Fibroblast of skin of scalp (primary cell): Measurements from ENCODE around the gene CCDC138.

ENCODE experiments used
- DNase-seq: peaks from one replicate; pipeline ENCODE4 v3.0.0-alpha.2; 2013

Gene CCDC138

DNA sequence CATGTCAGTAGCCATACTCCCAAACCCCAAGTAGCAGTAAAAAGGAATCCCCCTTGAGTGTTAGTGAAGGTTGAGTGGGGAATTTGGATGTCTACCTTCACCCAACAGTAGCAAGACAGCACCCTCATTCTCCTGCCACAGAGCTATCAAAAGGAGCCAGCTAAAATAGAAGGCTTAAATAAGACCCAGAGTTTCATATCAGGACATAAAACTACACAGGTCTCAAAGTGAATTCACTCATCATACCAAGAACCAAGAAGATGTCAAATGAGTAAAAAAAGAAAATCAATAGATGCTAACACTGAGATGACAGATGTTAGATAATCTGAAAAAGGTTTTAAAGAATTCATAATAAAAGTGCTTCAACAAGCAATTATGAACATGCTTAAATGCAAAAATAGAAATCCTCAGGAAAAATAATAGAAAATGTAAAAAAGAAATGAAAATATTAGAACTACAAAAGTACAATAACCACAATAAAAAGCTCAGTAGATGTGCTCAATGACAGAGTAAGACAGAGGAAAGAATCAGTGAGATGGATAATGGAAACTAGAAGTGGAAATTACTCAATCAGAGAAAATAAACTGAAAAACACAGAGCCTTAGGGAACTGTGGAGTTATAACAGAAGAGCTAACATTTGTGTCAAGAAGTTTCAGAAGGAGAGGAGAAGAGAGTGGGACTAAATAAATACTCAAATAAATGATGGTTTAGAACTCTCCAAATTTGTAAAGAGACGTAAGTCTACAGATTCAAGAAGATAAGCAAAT, 111.9 kb downstream of the CCDC138 start:
- DNase-seq, result no peak

DNA sequence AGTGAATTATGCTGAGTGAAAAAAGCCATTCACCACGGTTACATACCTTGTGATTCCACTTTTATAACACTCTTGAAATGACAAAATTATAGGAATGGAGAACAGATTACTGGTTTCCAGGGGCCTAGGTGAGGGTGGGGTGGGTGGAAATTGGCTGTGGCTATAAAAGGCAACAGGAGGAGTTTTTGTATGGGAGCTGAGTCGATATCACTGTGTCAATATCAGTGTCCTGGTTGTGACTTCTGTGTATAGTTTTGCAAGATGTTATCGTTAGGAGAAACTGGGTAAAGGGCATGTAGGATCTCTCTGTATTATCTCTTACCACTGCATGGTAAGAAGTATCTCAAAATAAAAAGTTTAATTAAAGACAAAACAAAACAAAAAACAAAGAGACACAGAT, 118.1 kb downstream of the CCDC138 start:
- no peak for DNase-seq

DNA sequence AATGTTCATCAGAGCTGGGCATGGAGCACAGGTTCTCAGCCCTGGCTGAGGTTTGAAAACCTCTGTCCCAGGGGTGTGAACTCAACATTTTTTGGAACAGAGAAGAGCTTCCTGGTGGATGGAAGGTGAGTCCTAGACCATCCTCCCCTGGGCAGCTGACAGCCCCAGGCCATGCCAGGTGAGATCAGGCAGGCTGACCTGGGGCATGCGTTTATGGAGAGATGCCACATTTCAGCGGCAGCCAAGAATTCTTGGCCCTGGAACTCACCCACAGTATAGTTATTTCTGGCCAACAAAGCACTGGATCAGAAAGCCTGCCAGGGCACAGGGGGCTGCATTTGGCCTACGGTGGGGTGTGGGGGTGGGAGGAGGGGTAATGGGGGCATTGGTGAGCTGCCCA, 118.6 kb downstream of the CCDC138 start:
- no peak for DNase-seq

DNA sequence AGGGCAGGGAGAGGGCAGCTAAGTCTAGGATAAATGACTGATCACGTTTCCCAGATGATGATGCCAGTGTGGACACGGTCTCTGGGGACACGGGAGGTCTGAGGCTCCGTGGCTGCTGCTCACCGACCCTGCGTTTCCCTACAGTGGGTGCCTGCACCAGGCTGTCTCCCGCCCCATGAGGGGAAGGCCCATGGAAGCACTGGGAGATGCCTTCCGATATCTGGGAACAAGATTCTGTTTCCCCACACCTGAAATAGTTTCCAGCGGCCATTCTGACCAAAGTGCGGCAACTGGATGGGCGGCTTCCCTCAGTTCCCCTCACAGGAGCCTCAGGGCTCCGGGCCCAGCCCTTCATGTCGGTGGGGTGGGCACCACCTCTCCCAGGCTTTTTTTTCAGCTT, 119.3 kb downstream of the CCDC138 start:
- no peak for DNase-seq

DNA sequence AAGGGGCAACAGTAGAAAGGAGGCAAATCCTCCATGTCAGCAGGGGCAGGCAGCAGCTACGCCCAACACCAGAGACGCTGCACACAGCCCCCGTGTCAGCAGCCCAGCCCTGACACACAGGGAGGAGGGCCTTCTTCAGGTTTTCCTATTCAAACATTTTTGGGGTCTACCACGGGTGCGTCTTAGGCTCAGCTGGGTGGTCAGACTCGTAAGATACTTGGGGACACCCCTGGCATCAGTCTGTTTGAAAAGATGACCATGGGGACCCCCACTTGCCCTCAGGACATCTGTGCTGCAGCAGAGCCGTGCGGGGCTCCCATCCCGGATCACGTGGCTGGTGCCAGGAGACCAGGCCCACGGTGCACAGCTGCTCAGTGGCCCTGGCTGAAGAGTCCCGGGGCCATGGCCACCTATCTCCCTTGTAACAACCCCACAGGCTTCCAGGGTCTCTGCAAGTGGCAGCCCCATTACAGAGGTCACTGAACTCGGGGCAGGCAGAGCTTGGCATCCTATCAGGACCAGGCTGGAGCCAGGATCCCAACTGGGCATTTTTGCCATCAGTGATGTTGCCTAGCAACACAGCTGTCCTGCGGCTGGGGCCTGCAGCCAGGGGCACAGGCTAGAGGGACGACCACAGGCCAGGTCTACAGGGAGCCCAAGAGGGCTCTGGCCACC, 120.0 kb downstream of the CCDC138 start:
- DNase-seq, result no peak

DNA sequence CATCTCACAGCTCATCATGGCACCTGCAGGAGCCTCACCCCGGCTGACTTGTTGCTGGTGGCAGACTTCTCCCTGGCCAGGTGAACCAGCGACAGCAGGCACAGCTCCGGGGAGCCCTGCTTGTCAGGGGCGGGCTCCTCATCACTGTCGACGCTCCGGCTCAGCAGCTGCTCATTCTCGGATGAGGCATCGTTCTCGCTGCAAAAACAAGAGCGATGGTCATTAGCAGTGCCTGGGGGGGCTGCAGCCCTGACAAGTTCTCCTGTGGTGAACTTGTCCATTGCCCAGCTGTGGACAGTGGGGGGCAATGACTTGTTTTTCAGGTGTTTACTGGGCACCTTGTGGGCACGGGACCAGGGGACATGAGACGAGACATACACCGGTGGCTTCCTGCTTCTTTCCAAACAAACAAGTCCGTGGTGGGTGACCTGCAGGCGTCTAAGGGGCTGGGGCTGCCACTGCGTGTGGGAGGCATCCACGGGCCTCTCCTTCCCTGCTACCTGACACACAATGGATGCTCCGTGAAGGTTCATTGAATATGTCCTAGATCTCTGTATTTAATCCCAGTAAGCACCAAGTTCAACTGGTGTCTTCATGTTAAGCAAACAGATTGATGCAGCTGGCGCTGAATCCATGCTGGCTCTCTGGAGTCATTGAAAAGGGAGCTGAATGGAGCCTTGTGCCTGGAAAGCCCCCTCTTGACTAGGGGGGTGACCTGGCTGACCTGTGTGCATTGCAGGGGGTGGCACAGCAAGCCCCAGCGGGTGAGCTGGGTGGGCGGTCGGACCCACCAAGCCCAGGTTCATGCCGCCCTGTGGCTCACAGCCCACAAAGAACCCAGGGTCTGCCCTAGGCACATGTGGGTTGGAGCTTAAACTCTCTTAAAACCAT, 121.5 kb downstream of the CCDC138 start:
- no peak for DNase-seq

DNA sequence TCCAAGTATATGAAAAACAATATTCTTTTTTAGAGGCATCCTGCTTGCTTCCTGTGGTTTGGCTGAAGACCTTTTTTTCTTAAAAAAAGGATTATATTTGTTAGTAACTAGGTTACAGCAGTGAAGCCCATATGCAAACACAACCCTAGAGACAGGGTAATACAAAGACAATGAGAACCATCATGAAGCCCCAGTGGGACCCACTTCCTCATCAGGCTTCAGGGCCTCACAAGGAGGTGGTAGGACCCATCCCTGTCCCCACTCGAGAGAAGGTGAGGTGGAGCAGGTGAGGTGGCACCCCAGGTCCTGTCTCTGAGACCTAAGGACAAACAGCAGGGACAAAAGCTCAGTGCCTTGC, 122.1 kb downstream of the CCDC138 start:
- no peak for DNase-seq

DNA sequence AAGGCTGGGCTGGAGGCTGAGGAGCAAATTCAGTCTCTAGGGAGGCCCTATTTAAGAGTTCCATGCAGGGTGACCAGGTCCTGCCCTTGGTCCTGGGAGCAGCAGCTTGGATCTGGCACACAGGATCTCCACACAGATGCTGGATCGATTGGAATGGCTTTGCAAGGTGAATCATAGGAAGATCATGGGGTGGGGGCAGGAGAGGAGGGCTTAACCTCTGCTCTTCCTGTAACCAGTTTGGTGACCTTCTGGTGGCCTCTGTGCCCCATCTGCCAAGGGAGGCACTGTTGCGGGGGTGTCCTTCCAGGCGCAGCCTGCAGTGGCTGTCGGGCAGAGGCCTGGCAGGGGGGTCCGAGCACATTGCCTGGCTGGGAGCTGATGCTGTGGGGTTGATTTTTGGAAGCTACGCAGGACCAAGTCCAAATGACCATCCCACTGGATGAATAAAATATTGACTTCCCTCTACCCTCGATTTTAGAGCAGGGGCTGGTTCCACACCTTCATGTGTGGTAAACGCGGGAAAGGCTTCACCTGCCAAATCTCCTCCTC, 122.8 kb downstream of the CCDC138 start:
- DNase-seq, result no peak

DNA sequence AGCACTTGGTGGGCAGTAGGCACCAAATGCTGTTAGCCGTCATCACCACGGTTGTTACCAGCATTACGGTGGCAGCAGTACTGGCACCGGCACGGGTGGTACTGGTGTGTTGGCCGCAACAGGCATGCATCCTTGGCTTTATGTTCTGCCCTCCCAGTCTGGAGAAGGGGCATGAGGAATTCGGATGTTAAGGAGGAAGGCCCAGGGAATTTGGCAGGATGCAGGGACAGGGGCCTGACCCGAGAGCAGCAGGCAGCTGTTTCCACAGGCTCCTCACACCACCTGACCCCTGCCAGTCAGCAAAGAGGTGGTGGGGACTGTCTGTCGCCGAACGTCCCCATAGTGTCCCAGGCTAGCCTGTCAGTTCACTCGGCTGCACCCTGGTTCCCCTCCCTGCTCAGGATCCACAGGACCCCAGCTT, 123.5 kb downstream of the CCDC138 start:
- no peak for DNase-seq

DNA sequence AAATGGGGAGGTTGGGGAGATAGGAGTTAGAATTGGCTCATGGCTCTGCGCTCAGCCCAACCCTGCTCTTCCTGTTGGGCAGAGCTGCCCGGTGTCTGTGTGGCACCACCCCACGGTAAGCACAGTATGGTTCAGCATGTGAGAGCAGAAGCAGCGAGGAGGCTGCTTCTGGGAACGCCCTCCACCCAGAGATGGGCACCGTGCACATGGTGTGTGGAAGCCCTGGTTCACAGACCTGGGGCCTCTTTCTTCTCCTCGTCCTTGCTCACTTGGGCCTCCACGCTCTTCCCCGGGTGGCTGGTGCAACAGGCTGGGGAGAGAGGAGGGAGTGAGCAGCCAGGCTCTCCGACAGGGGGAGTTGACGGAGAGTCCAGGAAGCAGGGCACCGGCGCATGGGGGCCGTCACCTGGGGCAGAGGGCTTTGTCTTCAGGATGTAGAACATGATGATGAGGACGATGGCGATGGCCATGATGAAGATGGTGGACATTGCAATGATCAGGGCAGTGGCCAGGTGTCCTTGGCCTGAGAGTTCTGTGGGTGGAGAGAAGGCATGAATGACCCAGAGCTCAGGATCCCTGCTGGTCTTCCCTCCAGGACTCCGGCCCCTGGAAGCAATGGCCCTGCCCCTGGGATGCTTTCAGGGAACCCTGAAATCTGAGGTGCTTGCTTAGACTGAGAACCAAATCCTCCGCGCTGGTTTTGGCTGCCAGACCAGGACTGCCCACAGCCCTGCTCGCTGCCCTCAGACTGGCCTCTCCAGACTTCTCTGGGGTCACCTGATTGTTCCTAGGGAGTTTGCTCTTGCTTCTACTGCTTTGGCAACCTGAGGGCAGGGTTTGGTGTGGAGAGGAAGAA, 124.2 kb downstream of the CCDC138 start:
- DNase-seq, result no peak

DNA sequence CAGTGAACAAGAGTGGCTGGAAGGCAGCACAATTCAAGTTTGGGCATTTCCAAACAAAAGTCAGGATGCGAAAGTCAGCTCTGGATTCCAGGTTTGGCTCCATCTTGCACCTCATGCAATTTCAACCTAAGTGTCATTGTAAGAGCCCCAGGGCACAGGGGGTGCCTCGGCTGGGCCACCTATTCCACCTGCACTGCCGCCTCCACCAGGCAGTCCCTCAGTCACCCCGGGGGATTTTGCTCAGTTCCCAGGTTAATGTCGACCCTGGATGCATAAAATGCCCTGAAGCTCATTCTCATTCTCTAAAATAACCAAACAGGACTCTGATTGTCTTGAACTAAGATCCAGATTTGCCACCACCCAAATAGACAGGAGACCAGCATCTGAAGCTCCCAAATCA, 124.8 kb downstream of the CCDC138 start:
- no peak for DNase-seq

DNA sequence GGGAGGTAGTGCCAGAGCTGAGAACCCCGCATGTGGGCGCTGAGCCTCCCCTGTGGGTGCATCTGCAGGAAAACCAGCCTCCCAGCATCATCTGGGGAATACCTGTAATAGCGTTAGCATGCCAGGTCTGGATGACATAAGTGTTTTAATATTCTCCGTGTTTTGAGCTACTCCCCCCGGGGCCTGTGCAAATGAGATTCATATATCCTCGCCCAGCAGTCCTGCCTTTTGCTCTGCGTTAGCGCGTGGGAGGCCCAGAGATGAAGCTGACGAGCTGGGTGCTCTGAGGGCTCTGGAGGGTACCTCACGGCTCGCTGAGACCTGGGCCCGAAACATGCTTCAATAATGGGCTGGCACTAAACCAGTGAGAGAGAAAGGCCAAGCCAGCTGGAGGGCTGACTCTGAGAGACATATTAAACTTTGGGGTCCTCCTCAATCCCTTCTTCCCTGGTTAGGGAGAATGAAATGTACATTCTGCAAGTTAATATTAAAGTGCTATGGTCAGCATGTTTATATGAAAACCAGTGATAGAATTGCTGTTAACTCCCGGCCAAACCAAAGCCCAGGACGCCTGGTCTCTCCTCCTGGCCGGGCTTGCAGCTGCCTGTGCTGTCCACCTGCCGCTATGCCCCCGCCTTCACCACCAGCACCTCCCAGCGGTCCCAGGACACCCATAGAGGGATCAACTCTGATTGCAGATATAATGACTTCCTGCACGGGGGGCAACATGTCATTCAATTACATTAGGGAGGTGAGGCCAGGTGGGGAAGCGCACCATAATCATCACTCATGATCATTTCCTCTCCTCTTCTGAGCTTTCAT, 125.4 kb downstream of the CCDC138 start:
- no peak for DNase-seq

DNA sequence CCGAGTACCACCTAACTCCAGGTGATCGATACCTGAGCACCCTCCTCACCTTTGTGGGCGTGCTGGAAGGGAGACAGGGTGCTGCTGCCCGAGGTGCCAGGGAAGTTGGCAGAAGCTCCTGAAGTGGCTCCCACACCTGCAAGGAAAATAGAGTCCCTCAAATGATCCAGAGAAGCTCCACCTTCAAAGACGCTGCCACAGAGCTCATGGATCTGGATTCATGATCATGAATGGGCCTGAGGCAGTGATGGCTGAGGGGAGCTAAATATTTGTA, 126.0 kb downstream of the CCDC138 start:
- DNase-seq, result no peak

DNA sequence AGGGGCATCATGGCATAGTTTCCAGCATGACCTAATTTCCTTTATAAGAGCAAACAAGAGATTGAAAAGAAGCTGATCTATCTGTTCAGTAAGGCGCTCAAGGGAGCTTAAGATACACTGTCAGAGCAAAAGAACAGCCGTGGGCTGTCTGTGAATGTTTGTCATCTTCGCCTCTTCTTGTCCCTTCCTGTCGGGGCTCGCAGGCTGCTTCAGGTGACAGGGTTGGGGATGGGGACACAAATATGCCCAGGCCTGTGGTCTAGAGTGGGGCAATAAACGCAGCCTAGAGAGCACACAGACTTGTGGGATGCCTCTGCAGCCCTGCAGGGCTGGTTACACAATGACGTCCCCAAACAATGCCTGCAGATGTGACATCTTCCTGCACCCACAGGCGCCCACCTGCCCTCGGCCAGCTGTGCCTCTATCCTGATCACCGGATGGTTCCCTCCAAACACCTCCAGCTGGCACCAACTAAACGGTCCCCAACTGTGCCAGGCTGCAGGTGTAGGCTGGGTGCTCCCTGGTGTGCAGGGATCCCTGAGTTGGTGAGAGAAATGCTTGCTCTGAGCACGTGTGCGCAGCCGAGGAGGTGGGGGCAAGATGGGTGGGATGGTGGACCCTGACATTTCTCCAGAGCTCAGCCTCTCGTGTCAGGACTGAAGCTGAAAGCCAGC, 129.7 kb downstream of the CCDC138 start:
- DNase-seq, result no peak

DNA sequence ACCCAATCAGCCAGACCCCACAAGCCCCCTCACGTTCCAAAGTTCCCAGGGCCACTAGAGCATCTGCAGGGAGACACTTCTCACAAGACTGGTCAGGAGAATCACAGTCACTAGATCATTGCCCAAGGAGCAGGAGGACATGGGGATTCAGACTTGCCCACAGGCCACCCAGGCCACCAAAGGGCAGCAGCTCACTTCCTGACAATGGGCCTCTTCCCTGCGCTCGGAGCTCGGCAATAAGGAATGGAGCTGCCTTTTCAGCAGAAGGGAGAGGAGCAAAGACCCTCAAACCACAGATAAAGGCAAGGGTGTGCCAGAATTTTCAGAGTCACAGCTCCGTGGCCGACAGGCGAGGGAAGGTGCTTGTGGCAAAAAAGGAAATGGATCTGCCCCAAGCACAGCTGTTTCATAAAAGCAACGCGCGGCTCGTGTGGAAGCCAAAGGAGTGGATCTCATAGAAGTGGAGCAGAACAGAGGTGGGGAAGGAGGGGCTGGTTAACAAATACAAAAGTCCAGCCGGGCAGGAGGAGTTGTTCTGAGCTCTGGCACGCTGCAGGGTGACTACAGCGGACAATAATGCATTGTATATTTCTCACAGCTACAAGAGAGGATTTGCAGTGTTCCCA, 130.3 kb downstream of the CCDC138 start:
- no peak for DNase-seq

DNA sequence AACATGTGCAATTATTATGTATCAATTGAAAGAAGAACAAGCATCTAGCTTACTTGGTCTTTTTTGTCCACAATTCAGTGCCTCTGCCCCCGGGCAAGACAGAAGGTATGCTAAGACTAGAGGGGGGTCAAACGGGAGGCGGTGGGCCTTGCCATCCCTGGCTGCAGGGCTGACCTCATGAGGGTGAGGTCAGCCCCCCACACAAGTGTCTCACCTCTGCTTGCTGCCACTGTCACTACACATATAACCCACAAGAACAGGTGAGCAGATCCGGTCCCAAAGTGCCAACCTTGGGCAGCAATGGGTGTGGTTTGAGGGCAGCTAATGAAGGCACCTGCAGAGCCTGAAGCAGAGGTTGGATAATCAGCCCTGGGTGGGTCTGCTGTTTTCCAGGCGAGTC, 131.0 kb downstream of the CCDC138 start:
- DNase-seq, result no peak

DNA sequence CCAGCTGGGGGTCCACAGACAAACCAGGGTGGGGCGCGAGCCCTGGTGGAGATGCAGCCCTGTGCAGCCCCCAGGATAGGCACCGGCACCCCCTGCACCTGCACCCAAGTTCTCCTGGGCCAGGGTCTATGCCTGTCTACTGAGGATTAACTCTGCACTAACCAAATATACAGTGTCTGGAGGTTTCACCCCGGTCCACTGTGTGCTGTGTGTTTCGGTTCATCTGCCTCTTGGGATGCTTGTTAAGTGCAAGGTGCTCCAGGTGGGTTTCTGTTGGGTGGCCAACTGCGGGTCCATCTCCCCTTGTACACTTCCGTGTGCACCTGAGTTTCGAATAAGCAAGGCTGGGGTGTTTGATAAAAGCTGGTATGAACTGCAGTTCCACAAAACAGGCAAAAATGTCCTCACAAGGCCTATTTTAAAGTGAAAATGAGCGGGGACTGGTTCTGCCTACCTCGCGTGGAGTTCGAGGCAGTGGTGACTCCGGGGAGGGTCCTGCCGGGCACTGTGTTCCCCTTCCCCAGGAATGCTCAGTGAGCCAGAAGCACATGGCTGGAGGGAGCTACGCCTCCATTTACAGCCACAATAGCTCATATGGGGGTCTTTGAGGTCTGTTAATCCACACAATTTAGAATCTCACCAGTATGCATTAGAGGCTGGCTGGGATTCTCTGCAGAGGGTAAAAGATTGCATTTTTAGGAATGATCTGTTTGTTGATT, 131.7 kb downstream of the CCDC138 start:
- DNase-seq, result no peak

DNA sequence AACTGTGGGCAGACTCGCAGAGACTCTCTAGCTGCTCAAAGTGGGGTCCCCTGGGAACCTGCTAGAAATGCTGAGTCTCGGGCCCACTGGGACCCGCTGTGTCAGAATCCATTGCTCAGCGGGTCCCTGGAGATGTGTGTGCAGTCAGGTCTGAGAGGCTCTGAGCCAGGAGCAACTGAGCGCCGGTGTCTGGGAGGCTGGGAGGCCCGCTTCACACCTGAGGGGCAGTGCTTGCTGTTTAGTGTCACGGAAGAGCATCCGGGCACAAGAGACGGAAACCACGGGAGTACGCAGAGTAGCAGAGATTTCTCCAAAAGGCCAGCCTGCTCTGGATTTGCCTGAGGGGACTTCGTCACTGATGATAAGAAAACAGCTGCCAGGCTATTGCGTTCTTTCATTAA, 132.4 kb downstream of the CCDC138 start:
- DNase-seq, result no peak

DNA sequence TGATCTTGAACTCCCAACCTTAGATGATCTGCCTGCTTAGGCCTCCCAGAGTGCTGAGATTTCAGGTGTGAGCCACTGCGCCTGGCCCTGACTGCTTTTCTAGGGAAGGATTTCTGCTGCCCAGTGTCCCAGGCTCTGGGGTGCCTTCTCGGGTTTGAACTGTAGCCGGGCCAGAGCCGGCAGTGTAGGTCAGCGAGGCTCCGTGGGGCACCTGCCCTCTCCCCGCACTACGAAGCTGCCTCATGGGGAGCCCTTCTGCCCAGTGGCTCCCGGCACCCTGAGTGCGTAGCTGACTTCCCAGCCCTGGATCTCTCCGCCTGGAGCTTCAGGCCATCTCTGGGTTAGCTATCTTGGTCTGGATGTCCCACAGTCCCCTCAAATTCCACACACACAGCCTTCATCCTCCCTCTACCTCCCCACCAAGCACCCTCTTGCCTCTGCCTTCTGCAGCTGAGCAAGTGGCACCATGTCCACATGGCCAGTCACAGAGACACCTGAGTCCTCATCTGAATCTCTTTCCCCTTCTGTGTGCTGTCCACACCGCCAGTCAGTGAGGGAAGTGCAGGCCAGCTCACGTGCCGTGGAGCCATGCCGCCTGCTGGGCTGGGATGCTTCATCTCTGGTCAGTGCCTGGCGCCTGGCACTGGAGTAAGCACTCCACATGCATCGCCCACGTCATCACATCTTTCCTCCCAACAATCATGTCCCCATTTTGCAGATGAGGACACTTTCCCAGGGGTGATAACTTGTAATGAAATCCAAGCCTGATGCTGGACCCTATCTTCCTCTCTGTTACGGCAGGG, 133.2 kb downstream of the CCDC138 start:
- no peak for DNase-seq
